DOHH2 (cell line): ENCODE measurements around the gene UBA5.

Experiments
- CTCF ChIP-seq: fragments of 200-600 bp; sonication (generic); IDR thresholded peaks from one replicate; pipeline ENCODE4 v1.5.1; 2014; ENCODE audit warnings: antibody characterized with exemption, mild to moderate bottlenecking, low read depth, low read length; ENCODE audit not compliant: poor library complexity, severe bottlenecking
- EZH2phosphoT487 ChIP-seq: fragments of 200-600 bp; sonication (generic); IDR thresholded peaks from 2 replicates; pipeline ENCODE4 v1.6.1; 2017; ENCODE audit warnings: borderline replicate concordance, mild to moderate bottlenecking, antibody characterized with exemption, low read length, moderate library complexity, mixed read lengths

- no peak for TF ChIP-seq CTCF
- no peak for TF ChIP-seq EZH2phosphoT487
These were observed 612 bp downstream of the UBA5 start for GRCh38 chr3:132660811-132661070.
